Hematopoietic multipotent progenitor cell treated with erythropoietin and hydrocortisone succinate and interleukin-3 and kit ligand, for 4 days (in vitro differentiated cells): Measurements from ENCODE around the gene STEEP1.
"Not testable (repeated sequence)": the region's sequence is repeated elsewhere in the genome, so short reads cannot be mapped to it uniquely, and the experiment has no call there.

Experiments
- DNase-seq: peaks from one replicate; pipeline ENCODE4 v3.0.0-alpha.2; 2015

STEEP1 gene

GRCh38 chrX:119529345-119530276, 35.6 kb downstream of the STEEP1 start:
- no peak for DNase-seq

GRCh38 chrX:119523664-119524184, 41.5 kb downstream of the STEEP1 start:
- DNase-seq = no peak

- DNase-seq = no peak
Observed at GRCh38 chrX:119521246-119521645, 44.0 kb downstream of the STEEP1 start.

DNA sequence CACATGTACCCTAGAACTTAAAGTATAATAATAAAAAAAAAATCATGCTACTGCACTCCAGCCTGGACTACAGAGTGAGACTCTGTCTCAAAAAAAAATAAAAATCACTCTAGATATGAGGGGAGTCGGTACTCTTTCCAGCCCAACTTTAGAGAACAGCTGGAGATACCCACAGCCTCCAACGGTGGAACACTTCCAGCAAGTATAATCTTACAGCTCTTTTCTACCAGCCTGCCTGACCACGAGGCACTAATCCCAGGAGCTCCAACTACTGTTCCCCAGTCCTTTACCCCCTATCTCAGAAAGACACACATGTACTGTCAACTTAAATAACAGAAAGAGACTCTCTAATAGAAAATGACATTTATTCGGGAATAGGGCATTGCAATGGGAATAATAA, 46.8 kb downstream of the STEEP1 start:
- peak; percentile 26 for DNase-seq

GRCh38 chrX:119516157-119516702, 49.0 kb downstream of the STEEP1 start:
- peak; percentile 87 for DNase-seq

DNA sequence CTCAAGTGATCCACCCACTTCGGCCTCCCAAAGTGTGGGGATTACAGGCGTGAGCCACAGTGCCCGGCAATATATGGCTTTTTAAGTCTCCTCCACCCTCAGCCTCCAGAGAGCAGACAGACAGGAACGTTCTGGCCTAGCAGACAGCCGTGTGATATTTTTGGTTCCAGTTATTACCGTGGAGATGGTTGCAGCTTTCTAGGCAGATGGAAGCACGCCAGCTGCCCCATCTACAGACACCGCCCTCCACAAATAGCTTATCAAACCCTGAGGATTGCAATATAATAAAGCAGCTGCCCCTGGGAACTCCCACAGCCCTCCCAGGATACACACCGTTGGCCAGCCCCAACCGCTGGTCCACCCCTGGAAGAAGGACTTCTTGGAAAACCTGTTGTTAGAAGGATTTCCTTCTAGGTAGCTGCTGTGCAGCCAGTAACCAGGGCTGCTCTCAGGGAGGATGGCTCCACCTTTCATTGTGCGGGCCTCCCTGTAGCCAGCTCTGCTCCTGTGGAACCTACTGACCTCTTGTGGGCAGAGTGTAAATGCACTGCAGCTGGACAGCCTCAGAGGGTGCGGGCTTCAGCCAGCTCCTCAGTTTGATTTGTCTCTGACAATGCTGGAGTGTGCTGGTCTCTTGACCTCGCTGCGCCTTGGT, 52.9 kb downstream of the STEEP1 start:
- peak; percentile 87 for DNase-seq

DNA sequence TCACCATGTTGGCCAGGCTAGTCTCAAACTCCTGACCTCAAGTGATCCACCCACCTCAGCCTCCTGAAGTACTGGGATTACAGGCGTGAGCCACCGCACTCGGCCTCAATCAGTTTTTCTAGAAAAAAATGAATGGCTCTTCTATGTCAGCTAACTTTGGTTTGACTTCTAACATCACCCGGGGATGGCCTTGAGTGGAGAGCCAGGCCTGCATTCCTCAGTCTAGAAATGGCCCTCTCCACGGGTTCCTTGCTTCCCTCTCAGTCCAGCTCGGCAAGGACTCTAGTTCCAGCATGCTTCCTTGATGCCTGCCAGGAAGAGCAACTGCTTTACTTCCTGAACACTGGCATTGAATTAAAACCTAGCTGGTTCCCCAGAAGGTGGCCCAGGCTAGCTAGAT, 58.0 kb downstream of the STEEP1 start:
- DNase-seq = no peak

DNA sequence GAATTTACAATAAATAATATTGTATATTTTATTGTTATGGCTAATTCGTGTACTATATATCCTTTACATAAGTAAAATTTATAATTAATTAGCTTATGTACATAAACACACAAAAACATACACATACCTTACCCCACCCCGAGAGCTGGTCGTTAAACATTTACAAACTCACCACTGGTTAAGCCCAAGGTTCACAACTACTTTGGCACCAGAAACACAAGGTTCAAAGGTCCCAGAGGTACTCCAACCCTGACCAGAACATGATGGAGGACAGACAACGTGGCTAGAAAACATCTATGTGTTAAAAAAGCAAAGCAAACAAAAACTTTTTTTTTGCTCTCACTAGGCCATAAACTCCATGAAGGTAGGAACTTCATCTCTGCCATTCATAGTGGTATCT, 59.3 kb downstream of the STEEP1 start:
- no peak for DNase-seq

DNA sequence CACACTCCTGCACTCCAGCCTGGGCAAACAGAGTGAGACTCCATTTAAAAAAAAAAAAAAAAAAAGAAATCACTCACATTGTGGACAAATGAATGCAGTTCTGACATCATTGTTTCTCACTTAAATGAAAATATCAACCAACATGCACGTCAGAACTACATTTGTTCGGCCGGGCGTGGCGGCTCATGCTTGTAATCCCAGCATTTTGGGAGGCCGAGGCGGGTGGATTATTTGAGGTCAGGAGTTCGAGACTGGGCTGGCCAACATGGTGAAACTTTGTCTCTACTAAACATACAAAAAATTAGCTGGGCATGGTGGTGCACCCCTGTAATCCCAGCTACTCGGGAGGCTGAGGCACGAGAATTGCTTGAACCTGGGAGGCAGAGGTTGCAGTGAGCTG, 60.1 kb downstream of the STEEP1 start:
- DNase-seq = not testable (repeated sequence)

- DNase-seq = no peak
Observed at GRCh38 chrX:119503484-119503861, 61.7 kb downstream of the STEEP1 start.

DNA sequence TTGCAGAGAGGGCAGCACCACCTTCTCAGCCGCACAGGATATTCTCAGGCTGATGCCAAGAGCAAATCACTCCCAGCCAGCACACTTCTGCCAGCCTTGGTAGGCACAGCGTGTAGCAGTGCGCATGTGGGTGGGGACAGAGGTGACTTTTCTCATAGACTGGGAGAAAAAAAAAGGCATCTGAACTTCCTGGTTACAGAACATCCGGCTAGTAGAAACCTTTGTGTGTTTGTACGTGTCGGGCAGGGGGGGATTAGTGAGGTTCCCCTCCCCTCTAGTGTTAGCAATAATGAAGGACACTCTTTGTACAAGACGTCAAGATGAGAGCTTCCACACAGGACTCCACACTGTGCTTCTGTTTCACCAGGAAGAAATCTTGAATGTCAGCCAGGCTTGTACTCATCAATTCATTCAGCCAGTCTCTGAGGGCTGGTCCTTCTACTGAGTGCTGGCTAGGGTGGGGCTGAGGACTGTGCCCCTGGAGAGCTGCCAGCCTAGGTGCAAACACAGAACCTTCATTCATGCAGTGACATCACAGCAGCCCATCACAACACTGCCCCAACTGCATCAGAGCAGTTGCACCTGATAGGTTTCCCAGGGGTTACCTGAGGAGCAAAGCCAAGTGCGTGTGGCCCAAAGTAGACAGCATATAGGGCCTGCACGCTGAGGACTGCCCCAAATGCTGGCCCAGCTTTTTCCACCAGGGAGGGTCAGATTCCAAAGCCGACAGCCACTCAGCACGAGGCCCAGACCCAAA, 62.3 kb downstream of the STEEP1 start:
- no peak for DNase-seq

- DNase-seq = no peak
Observed at GRCh38 chrX:119501511-119502148, 63.6 kb downstream of the STEEP1 start.

- no peak for DNase-seq
Observed at GRCh38 chrX:119500061-119500800, 65.0 kb downstream of the STEEP1 start.

DNA sequence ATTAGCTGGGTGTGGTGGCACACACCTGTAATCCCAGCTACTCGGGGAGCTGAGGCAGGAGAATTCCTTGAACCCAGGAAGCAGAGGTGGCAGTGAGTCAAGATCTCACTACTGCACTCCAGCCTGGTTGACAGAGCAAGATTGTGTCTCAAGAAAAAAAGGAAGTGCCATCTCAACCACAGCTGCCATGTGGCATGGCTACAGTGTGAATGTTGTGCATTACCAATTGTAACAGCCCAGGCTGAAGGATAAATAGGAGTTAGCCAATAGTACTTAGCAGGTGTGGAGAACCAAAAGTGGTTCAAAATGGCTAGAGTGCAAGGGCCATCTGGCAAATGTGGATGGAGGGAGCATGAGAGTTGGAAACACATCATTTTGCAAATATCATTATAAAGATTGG, 68.0 kb downstream of the STEEP1 start:
- peak; percentile 72 for DNase-seq

DNA sequence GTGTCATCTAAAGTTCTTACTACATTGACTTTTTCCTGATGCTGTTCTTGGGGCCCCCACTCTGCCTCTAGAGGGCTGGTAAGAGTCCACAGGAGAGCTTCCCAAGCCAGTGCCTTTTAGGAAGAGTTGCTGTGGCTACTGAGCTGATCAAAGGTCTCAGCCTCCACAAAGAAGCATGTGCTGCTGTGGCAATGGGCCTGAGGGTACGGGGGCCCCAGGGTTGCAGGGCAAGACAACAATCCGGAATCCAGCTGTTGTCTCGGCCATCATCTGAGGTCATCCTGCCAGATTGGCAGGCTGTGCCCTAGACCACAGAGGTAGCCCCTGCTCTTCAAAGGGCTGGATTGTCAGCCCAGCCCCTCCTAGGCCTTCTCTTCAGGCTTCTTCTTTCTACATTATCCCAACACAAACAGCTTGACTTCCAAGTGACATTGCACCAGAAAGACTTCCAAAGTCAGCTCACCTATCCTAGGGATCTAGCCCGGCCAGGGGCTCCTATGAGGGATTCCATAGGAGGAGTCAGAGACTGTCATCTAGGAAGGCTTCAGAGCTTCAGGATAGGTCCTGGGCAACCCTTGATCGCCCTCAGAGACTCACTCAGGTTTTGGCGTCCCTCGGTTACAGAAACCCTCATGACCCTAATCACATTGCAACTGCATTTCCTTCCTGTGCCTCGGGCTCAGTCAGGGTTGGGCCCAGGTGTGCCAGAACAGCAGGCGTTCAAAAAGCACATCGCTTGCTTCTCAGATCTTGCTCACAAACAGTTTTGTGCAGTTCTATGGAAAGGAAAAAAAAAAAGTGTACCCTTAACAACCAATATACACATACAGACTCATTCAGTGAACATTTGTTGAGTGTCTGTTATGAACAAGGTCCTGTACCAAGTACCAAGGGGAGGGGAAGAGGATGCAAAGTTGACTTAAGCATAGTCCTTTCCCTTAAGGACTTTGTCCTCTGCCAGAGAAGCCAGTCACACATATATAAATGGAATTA, 69.2 kb downstream of the STEEP1 start:
- no peak for DNase-seq

DNA sequence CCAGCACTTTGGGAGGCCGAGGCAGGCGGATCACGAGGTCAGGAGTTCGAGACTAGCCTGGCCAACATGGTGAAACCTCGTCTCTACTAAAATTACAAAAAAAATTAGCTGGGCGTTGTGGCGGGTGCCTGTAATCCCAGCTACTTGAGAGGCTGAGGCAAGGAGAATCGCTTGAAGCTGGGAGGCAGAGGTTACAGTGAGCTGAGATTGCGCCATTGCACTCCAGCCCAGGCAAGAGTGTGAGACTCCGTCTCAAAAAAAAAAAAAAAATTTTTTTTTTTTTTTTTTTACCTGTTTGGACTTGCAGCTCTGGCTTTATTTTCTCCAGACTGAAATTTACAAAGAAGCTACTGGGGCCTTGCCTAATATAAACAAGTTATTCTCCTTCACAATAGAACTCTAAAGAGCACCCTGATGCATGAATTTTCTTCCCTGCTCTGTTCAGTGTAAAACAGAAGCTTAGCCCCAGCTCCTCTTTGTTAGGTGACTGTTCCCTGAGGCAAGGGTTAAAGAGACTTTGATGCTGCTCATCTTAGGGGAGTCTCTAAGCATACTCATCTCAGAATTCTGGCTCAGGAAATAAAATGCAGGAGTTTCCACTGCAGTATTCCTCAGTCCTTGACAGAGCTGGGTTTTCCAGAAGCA, 71.2 kb downstream of the STEEP1 start:
- DNase-seq = not testable (repeated sequence)

DNA sequence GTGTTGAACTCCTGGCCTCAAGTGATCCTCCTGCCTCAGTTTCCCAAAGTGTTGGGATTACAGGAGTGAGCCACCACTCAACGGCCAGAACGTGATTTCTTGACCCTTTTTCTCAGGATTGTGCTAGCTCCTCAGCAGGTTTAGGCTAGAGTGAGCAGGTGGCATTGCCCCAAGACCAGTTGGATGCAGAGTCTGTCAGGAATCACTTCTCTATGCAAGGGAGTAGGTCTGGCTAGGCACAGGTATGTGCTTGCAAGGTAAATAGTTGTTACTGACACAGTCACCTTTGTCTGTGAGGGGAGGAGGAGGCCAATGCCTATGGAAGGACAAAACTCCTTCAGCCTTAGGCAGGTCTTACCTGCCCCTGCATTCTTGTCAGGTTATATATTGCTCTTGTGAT, 72.7 kb downstream of the STEEP1 start:
- no peak for DNase-seq

DNA sequence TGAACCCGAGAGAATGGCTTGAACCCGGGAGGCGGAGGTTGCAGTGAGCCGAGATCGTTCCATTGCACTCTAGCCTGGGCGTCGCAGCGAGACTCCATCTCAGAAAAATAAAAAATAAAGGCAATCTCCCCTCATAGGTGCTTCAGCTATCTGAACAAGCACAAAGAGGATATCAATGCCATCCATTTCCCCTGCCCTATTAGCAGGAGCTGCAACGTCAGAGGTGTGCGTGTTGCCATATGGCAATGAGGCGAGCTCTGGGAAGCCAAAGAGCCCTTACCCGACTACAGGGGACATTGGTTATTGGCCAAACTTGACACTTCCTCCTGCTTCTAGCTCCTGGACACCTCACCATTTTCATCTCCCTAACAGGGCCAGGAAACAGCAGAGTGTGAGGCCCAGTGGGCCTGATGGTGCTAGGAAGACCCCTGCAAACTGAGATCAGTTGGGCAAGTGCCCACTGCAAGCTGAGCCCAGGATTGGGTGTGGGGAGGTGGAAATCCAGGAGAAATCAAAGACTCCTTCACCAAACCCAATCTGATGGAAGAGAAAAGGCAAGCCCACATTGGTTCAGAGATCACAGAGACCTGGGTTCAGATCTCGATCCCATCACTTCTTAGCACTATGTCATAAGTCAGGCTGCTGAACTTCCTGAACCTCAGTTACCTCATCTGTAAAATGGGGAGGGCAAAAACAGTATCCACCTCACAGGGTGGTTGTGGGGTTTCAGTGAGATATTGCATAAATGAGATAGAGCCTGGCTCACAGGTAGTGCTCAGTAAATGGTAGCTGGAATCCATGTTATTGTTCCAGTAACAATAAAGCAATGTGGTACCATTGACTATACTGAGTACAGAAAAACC, 75.8 kb downstream of the STEEP1 start:
- DNase-seq = no peak

DNA sequence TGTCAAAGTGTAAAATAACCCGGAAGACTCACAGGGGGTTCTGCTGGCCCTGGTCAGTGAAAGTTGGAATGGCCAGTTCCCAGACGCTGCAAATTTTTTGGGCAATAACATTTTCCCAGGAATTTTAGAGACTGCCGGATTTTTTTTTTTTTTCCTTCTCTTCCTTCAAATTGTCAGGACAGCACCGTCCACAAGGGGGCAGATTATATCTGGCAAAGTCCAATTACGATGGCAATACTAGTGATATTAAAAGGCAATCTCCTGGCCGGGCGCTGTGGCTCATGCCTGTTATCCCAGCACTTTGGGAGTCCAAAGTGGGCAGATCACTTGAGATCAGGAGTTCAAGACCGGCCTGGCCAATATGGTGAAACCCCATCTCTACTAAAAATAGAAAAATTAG, 76.5 kb downstream of the STEEP1 start:
- DNase-seq = peak; percentile 59
